NOMO-1 (cell line): Measurements from ENCODE around the gene AP3B1.

Experiments
- DNase-seq, 2 experiments: peaks; one replicate each; lab custom pipeline; 2025; ENCODE audit not compliant: unreplicated experiment in 2 of 2; lab: John Stamatoyannopoulos, UW

The AP3B1 gene

DNA sequence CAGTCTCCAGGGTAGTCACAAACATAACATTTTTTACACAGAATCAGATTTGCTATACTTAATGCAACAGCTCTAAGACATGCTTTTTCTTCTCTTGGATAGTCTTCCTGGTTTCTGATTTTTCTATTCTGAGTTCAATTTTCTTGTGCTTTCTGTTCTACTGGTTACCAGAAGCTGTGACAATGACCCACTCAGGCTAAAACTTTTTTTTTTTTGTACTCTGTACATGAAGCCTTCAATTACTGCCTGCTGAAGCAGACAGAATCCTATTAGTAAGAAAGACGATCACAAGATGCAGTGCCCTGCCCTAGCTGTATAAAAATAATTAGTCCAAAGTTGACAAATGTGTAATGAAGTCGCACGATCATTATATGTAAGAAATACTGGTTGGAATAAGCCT lies 287.3 kb downstream of the AP3B1 start:
- DNase-seq, result no peak

DNA sequence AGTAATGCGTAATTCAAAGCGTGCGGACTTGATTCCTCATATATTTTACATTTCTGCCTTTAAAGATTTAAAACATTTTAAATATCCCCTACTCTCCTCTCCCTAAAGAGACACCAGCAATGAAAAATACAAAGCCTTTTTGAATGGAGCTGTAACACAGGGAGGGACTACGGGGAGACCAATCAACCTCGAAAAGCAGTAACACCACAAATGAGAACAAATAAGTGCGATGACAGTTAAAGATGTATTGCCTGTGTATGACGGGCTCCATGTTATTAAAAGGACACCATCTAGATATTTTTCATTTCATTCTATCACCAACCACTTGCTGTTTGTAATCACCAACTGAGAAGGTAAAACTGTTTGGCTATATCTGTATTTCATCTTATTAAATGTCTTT lies 288.0 kb downstream of the AP3B1 start:
- DNase-seq, result no peak

GRCh38 chr5:78005021-78005785 lies 289.3 kb downstream of the AP3B1 start:
- DNase-seq, result no peak

DNA sequence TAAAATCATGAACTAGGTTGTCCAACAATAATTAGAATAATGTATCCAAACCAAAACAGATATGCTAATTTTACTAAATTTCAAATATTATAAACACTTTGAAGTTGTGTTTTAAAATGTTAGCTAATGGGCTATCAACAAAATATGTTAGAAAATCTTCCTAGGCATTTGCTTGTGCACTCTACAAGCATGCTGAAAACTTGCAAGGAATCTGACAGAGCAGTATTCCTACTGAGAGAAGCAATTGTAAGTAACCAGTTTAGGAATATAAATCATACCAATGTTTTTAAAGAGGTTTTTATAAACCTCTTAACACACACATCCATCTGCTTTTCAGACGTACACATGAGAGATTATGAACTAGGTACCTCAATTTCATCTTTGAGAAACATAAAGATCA lies 289.9 kb downstream of the AP3B1 start:
- DNase-seq, result peak in 1 of 2 experiments; percentile 8

DNA sequence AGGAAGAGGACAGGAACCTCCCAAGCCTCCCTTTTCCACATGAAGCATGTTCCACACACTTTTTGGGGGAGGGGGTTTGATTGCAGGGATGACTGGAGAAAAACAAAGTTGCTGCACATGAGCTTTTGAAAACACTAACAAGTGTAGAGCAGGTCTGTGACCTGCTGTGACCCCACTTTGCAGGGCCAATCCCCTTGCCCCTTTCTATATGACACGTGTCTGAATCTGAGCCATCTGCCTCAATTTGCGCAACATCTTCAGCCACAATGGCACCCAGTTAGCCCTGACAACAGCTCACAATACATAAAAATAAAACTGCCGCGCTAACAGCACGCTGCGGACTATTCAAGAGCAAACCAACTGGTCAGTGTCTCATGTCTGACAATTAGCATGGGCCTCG lies 290.6 kb downstream of the AP3B1 start:
- peak; percentile 92 to 94 for DNase-seq

GRCh38 chr5:78003450-78003849 lies 291.0 kb downstream of the AP3B1 start:
- peak; percentile 80 to 82 for DNase-seq

- DNase-seq, result no peak
Observed at GRCh38 chr5:78002690-78003089, 291.8 kb downstream of the AP3B1 start.

DNA sequence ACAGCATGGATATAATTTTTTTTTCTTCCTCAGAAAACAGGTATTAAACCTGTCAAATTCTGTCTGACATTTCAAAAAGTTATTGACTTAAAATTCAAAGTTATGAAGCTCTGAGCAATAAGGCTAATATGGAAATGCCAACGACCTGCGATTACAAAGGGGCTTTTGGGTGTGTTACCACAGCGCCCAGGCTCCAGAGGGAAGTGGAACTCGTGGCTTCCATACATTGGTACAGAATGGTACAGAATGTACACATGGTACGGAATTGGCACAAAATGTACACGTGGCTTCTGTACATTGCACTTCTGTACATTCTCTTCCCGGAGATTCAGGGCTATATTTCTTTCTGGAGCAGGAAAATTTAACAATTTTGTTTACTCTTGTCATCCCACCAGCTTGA lies 293.3 kb downstream of the AP3B1 start:
- peak; percentile 81 to 89 for DNase-seq

- no peak for DNase-seq
Observed at GRCh38 chr5:78000191-78000590, 294.3 kb downstream of the AP3B1 start.

GRCh38 chr5:77999399-77999798 lies 295.1 kb downstream of the AP3B1 start:
- DNase-seq, result no peak

DNA sequence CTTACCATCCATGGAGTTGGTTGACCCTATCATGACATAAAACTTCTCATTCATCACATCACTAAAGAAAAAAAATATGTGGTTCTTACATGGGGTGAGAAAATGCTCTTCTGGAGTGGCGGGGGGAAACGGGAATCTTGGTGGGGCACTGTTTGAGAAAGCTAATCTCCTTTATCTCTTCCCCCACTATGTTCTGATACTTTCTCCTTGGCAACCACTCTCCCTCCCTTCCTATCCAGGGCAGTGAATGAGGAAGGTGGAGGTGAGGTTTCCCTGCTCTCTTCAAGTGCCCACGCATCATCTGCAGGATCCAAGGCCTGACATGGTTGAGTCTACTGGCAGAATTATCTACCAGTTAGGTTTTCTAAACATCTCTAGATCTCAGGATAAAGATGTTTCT lies 297.6 kb downstream of the AP3B1 start:
- no peak for DNase-seq

- peak in 1 of 2 experiments; percentile 9 for DNase-seq
Observed at GRCh38 chr5:77995793-77996409, 298.6 kb downstream of the AP3B1 start.

- peak; percentile 69 to 93 for DNase-seq
Observed at GRCh38 chr5:77994943-77995342, 299.6 kb downstream of the AP3B1 start.

DNA sequence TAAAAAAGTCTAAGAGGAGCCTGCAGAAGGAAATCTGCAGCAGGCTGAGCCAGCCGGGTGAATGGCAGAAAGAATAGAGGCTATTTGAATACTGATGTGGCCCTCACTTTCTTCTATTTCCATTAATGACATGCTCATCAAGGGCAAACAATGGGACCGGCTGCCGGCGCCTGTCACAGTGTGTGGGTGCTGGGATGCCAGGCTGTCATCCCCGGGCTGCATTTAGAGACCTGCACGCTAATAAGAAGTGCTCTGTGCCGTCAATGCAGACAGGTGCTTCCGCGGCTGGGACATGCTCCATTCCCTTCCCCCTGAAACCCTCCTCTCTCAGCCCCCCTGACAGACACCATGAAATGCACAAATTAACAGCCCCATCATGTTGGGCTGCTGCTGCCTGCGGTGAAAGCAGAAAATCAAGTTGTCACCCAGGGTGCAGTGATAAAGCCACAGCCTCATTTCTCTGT lies 300.6 kb downstream of the AP3B1 start:
- no peak for DNase-seq

- DNase-seq, result peak in 1 of 2 experiments; percentile 5
Observed at GRCh38 chr5:77993141-77993854, 301.2 kb downstream of the AP3B1 start.

- DNase-seq, result no peak
Observed at GRCh38 chr5:77991084-77991483, 303.4 kb downstream of the AP3B1 start.

GRCh38 chr5:77990020-77990419 lies 304.5 kb downstream of the AP3B1 start:
- no peak for DNase-seq

- DNase-seq, result no peak
Observed at GRCh38 chr5:77987988-77988387, 306.5 kb downstream of the AP3B1 start.

DNA sequence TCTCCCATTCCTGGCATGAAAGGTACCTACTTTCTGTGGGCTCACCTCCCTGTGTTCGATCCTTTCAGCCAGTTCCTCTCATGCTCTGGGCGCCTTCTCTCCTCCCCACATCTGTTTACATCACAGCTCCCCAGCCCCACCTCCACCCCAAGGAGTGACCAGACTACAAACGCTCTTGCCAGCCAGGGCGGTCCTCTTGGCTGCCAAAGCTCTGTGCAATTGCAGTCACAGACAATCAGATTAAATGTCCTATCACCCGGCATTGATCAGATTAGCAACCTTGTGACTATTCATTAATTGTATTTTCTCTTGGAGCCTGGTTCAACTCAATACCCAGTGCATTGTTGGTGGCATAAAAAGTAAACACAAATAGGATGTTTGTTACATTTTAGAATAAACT lies 307.2 kb downstream of the AP3B1 start:
- DNase-seq, result no peak

DNA sequence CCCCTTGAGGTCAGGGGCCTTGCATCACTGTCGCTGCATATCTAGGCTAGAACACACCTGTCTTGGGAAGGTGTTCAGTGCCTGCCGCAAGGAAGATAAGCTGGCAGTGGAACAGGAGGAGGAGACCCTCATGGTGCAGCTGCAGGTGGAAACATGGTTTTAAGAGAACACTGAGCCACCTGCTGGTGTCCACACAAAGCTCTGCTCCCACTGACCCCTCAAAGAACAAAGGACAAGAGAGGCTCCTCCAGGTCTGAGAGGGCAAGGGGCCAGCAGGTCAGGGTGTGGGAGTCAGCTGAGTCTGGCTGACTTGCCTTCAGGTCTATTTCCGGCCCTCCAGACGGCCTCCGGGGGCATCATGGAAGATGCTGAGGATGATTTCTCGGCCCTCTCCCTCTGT lies 308.2 kb downstream of the AP3B1 start:
- no peak for DNase-seq

DNA sequence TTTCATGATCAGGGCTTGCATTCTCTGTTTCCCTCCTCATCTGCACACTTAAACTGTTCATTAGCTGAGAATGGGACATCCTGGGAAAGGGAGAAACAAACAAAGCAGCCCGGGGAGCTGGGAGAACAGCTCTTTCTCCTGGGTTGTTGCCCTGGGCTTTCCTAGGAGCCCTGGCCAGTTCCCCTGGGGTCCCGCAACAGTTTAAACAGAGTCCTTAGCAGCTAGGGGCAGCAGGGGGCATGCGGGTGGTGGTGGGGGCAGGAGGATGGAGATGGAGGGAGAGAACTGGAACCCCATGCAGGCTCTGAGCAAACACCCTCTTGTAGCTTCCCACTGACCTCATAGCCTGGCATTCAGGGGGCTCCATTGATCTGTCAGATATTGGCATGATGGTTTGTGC lies 309.3 kb downstream of the AP3B1 start:
- DNase-seq, result no peak

GRCh38 chr5:77984587-77984986 lies 309.9 kb downstream of the AP3B1 start:
- DNase-seq, result no peak
